NT2/D1 (cell line): ENCODE data around the gene CCNB2.

Experiments used
- SUZ12 ChIP-seq: IDR thresholded peaks from 2 replicates; pipeline ENCODE4 v1.6.1; 2011; ENCODE audit not compliant: insufficient read length, insufficient read depth; ENCODE audit errors: extremely low read depth
- YY1 ChIP-seq: IDR thresholded peaks from 2 replicates; pipeline ENCODE4 v1.6.1; 2011; ENCODE audit not compliant: insufficient read length, insufficient read depth
- ZNF274 ChIP-seq: IDR thresholded peaks from 2 replicates; pipeline ENCODE4 v1.6.1; 2011; ENCODE audit warnings: mild to moderate bottlenecking, low read depth, low read length

DNA sequence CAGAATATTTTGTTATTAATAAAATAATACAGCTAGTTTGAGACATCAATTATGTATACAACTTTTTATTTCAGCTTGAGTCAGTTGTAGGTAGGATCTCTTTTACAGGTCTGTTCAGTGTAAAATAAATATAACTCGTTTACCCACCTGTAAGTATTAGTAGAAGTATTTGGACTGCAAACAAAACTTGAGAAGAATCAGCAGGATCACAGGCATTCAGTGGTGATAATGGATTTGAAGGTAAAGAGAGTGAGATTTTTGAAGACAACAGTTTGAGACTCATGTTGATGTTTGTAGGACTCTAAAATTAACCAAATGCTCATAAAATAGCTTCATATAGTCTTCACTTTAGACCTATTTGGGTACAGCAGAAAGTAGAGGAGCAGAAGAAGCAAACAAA, 35.5 kb upstream of the CCNB2 start:
- TF ChIP-seq ZNF274 (no peak), YY1 (no peak), SUZ12 (no peak)
